Caco-2 (cell line): ENCODE measurements around the gene KRTAP4-2. TPM values are rescaled to one million over a fixed set of nuclear protein-coding genes. Genes with fewer than 3 reads are reported as not detected.

Source experiments
- BruUV-seq: library from RNA; stranded (reverse); fragments of 400-500 nt; replicated peaks from 2 replicates; lab custom pipeline; 2021; lab: Mats Ljungman, UMichigan
- CTCF ChIA-PET: fragments of 300-600 bp; sonication (Branson Sonifier 250); formaldehyde crosslinking; loops from one replicate; lab custom pipeline; 2022; ENCODE audit warnings: antibody characterized with exemption; lab: Charles Lee
- POLR2A ChIA-PET: fragments of 300-600 bp; sonication (Branson Sonifier 250); formaldehyde crosslinking; loops from one replicate; lab custom pipeline; 2022; ENCODE audit warnings: antibody characterized with exemption; lab: Charles Lee
- DNase-seq, 2 experiments: peaks; one replicate each; pipeline versions ENCODE4 v3.0.0 to v3.0.0-alpha.2; 2020 to 2022
- H3K27me3 ChIP-seq: replicated peaks from 2 replicates; pipeline ENCODE4 v1.6.0; 2011; ENCODE audit warnings: low read length; ENCODE audit not compliant: control insufficient read depth, insufficient read depth
- H3K36me3 ChIP-seq: 2 replicates; pipeline ENCODE4 v1.5.1; 2011; ENCODE audit warnings: low read length; ENCODE audit not compliant: control insufficient read depth, insufficient read depth
- H3K4me1 ChIP-seq: fragments of 250-450 bp; sonication (Bioruptor Pico); 2 replicates; pipeline ENCODE4 v1.5.1; 2020; ENCODE audit warnings: mild to moderate bottlenecking
- H3K4me3 ChIP-seq: 2 replicates; pipeline ENCODE4 v1.5.1; 2011; ENCODE audit warnings: low read depth, mild to moderate bottlenecking, control low read depth, low read length
- H3K9me3 ChIP-seq: fragments of 250-450 bp; sonication (Bioruptor Pico); 2 replicates; pipeline ENCODE4 v1.5.1; 2020; ENCODE audit warnings: mild to moderate bottlenecking, moderate library complexity
- H3K27ac Mint-ChIP-seq: one replicate; pipeline ENCODE4 v1.8.0; 2022; ENCODE audit warnings: mixed read lengths; ENCODE audit not compliant: unreplicated experiment
- H3K27me3 Mint-ChIP-seq: one replicate; pipeline ENCODE4 v1.8.0; 2022; ENCODE audit warnings: mixed read lengths; ENCODE audit not compliant: insufficient read depth, unreplicated experiment
- H3K36me3 Mint-ChIP-seq: one replicate; pipeline ENCODE4 v1.8.0; 2022; ENCODE audit warnings: mild to moderate bottlenecking, mixed read lengths; ENCODE audit not compliant: insufficient read depth, unreplicated experiment
- H3K4me1 Mint-ChIP-seq: one replicate; pipeline ENCODE4 v1.8.0; 2022; ENCODE audit warnings: low read depth, mixed read lengths; ENCODE audit not compliant: unreplicated experiment
- H3K4me3 Mint-ChIP-seq: one replicate; pipeline ENCODE4 v1.8.0; 2022; ENCODE audit warnings: mild to moderate bottlenecking, moderate library complexity, mixed read lengths; ENCODE audit not compliant: unreplicated experiment
- H3K9me3 Mint-ChIP-seq: one replicate; pipeline ENCODE4 v1.8.0; 2022; ENCODE audit warnings: mixed read lengths; ENCODE audit not compliant: unreplicated experiment
- CTCF ChIP-seq, 2 experiments: fragments of 200-600 bp in 1 of 2; IDR thresholded peaks; 1 replicate in 1 of 2; 2 replicates in 1 of 2; pipeline versions ENCODE4 v1.5.1 to v1.8.0; 2011 to 2022; ENCODE audit warnings: antibody characterized with exemption in 1 of 2, control low read depth in 1 of 2, inconsistent platforms in 1 of 2, low read depth in 1 of 2, low read length in 1 of 2, mild to moderate bottlenecking in 1 of 2, moderate library complexity in 1 of 2; ENCODE audit not compliant: insufficient read depth in 1 of 2, severe bottlenecking in 1 of 2, unreplicated experiment in 1 of 2
- intact Hi-C: fragments of 100-400 bp; cut with micrococcal nuclease; formaldehyde crosslinking; loops from one replicate; pipeline ENCODE4 v1.10.0; 2022; ENCODE audit not compliant: unreplicated experiment
- total RNA-seq: library from RNA; stranded (reverse); gene quantifications from 2 replicates; pipeline ENCODE4 v1.2.3, GENCODE V29; 2022

The KRTAP4-2 gene
- total RNA-seq, 1 experiment from 2014 or later, result not detected

GRCh38 chr17:41168121-41168520 is 9.9 kb downstream of the KRTAP4-2 start, which contains the start of gene KRTAP4-3:
Gene KRTAP4-3 (minus strand): TSS chr17:41168221. CDS start chr17:41168172, 49 bp downstream.
- H3K9me3 ChIP-seq, result no peaks in the 10 kb centered on the region
- H3K27ac Mint-ChIP-seq, result no peak within 1 kb of the TSS
- CTCF ChIA-PET, result no interaction called here

GRCh38 chr17:41167561-41167960 is 10.5 kb downstream of the KRTAP4-2 start:
- Mint-ChIP-seq H3K9me3 (no peaks in the 10 kb centered on the region), H3K27me3 (no peaks in the 10 kb centered on the region), H3K4me3 (no peak overlapping the region), H3K27ac (no peak overlapping the region), H3K36me3 (no peaks in the 10 kb centered on the region), H3K4me1 (no peaks in the 10 kb centered on the region)
- POLR2A ChIA-PET, result no interaction called here
- Histone ChIP-seq H3K4me1 (no peaks in the 10 kb centered on the region), H3K4me3 (no peak overlapping the region), H3K36me3 (no peaks in the 10 kb centered on the region), H3K27me3 (no peaks in the 10 kb centered on the region), H3K9me3 (no peaks in the 10 kb centered on the region)
- BruUV-seq, result no TSS peak
- DNase-seq, result no peak
- intact Hi-C loops, result no loop called here
- CTCF ChIA-PET, result no interaction called here
- TF ChIP-seq CTCF (IDR thresholded peaks at IDR 0.05; ENCODE audit: insufficient read depth in 1 of 2, low read depth in 1 of 2, low read length in 1 of 2, severe bottlenecking in 1 of 2, unreplicated experiment in 1 of 2), result no peak

More at GRCh38 chr17:41168121-41168520, 9.9 kb downstream of the KRTAP4-2 start, which contains the start of gene KRTAP4-3:
- intact Hi-C loops, result no loop called here
- no peak within 1 kb of the TSS for H3K4me3 Mint-ChIP-seq
- no TSS peak for BruUV-seq
- H3K36me3 Mint-ChIP-seq, result no peaks in the 10 kb centered on the region
- no peaks in the 10 kb centered on the region for H3K27me3 ChIP-seq
- no peaks in the 10 kb centered on the region for H3K4me1 ChIP-seq
- POLR2A ChIA-PET, result no interaction called here
- no peaks in the 10 kb centered on the region for H3K36me3 ChIP-seq
- H3K4me1 Mint-ChIP-seq, result no peaks in the 10 kb centered on the region
- no peak within 1 kb of the TSS for H3K4me3 ChIP-seq
- H3K27me3 Mint-ChIP-seq, result no peaks in the 10 kb centered on the region
- H3K9me3 Mint-ChIP-seq, result no peaks in the 10 kb centered on the region
- TF ChIP-seq CTCF (IDR thresholded peaks at IDR 0.05; ENCODE audit: insufficient read depth in 1 of 2, low read depth in 1 of 2, low read length in 1 of 2, severe bottlenecking in 1 of 2, unreplicated experiment in 1 of 2), result no peak
- no peak for DNase-seq

GRCh38 chr17:41163828-41164227 is 14.2 kb downstream of the KRTAP4-2 start:
- Histone ChIP-seq H3K27me3 (no peaks in the 10 kb centered on the region), H3K4me1 (no peaks in the 10 kb centered on the region), H3K4me3 (no peak overlapping the region), H3K36me3 (no peaks in the 10 kb centered on the region), H3K9me3 (no peaks in the 10 kb centered on the region)
- TF ChIP-seq CTCF (IDR thresholded peaks at IDR 0.05; ENCODE audit: insufficient read depth in 1 of 2, low read depth in 1 of 2, low read length in 1 of 2, severe bottlenecking in 1 of 2, unreplicated experiment in 1 of 2), result no peak
- Mint-ChIP-seq H3K9me3 (no peaks in the 10 kb centered on the region), H3K27me3 (no peaks in the 10 kb centered on the region), H3K4me3 (no peak overlapping the region), H3K4me1 (no peaks in the 10 kb centered on the region), H3K27ac (no peak overlapping the region), H3K36me3 (no peaks in the 10 kb centered on the region)
- CTCF ChIA-PET, result no interaction called here
- no peak for DNase-seq
- POLR2A ChIA-PET, result no interaction called here
- intact Hi-C loops, result no loop called here
- BruUV-seq, result no TSS peak
